ENCODE results near the gene ANGPTL2.
"Not testable (repeated sequence)": the region's sequence is repeated elsewhere in the genome, so short reads cannot be mapped to it uniquely, and the experiment has no call there.

ANGPTL2 gene

DNA sequence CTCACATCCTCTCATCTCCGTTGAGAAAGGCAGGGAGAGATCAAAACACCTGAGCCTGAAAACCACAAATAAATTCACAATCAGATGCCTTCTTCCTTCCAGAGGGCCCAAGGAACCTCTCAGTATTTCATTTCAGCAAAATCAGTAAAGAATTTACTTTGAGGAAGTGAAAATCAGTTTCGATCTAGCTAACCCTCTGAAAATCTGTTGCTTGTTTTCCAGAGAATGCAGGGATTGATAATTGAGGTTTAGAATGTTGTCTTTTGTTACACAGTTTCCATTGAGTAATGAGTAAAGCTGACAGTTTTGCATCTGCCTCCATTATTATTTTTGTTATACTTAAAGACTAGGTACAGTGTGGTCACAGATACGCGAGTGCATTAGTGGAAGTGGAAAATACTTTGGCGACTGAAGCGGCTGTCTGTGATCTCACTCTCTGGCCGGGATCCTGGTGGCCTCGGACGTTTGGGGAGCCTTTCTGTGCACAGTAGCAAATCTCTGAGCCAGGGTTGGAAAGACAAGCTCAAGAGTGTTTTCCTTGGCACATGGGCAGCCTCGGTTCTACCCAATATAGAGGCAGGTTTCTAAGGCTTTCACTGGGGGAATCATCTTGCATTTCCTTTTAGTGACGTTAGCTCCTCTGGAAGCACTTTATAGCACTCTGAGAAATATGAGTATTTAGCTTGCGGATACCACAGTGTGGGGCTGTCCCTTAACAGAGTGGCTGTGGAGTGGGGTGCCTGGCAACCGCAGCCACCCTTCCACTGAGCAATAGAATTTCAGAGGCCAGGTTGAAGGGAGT lies 32.2 kb upstream of the ANGPTL2 start:
- DNase-seq = no peak

GRCh38 chr9:127154003-127154389 lies 31.6 kb upstream of the ANGPTL2 start:
- no peak for DNase-seq

DNA sequence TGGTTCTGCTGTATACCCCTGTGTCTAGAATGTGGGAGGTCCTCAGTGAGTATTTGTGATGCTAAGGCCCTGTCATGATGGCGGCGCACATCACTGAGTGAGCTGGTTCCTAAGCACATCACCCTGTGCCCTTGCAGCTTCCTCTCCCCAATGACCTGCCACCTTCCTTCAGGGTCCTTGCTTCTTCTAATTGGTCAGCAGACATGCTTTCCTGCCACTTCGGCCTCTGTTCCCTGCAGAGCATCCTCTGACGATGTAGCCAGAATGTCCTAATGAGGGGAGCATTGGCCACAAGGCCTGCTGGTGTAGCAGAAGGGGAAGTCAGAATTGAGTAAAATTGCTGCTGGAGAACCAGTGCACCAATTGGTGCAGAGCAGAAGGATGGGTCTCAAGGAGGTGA lies 31.1 kb upstream of the ANGPTL2 start:
- no peak for DNase-seq

DNA sequence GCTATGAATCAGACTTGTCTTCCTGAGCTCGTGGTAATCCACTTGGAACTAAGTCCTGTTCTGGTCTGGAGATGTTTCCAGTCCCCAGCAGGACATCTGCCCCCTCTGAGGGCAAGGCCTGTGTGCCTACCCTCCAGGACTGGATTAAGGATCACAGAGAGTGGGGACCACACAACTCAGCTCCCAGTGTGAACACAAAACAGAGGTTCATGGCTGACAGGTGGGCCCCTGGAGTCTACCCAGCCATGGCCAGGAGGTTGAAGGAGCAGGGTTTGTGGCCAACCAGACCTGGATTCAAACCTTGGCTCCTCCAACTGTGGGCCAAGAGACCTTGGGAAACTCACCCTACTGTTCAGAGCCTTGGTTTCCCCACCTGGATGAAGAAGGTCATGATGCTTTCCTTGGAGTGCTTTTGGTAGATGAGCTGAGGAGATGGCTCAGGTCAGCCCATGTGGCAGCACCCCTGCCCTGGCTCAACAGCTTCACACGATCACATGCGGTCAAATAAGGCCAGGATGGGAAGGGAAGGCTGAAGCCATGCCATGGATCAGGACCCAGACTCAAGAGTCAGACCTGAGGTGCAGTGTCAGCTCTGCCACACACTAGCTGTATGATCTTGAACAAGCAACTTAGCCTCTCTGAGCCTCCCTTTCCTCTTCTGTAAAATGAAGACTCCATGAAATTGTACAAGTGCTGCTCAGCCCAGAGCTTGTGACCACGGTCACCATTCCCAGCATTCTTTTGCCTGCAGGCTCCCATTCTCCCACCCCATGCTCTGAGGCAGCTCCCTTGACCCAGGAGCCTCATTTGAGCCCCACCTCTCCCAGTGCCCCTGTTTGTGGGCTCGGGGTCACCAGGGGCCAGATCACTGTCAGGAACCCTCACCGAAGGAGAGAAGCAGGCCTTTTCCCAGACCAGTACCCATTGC lies 27.3 kb upstream of the ANGPTL2 start:
- no peak for DNase-seq

- DNase-seq = no peak
These were observed 26.6 kb upstream of the ANGPTL2 start for GRCh38 chr9:127149010-127149409.

DNA sequence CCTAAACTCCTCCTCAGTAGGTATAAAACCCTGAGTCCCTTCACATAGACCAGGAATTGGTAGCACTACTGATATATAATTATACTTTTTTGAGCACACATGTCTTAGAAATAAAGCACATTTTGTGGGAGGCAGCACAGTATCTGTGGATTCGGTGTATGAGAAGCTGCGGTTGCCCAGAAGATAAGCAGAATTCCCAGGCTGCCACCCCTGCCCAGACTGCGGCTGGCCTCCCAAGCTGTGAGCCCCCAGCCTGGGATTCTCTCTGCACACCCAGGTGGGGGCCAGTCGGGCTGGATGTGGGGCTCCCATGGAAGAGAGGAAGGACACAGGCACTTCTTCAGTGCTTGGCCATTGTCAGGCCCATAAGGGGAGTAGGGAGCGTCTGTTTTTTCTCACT lies 25.6 kb upstream of the ANGPTL2 start:
- no peak for DNase-seq

DNA sequence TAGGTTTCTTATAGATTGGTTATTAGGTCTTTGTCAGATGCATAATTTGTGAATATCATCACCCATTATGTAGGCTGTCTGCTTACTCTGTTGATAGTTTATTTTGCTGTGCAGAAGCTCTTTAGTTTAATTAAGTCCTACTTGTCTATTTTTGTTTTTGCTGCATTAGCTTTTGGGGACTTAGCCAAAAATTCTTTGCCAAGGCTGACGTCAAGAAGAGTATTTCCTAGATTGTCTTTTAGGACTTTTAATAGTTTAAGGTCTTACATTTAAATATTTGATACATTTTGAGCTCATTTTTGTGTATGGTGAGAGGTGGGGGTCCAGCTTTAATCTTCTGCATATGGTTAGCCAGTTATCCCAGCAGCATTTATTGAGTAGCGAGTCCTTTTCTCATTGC lies 24.8 kb upstream of the ANGPTL2 start:
- no peak for DNase-seq

- not testable (repeated sequence) for DNase-seq
These were observed 24.4 kb upstream of the ANGPTL2 start for GRCh38 chr9:127146841-127147240.

- no peak for DNase-seq
These were observed 22.4 kb upstream of the ANGPTL2 start for GRCh38 chr9:127144670-127145445.

- DNase-seq = no peak
These were observed 21.6 kb upstream of the ANGPTL2 start for GRCh38 chr9:127143920-127144465.

DNA sequence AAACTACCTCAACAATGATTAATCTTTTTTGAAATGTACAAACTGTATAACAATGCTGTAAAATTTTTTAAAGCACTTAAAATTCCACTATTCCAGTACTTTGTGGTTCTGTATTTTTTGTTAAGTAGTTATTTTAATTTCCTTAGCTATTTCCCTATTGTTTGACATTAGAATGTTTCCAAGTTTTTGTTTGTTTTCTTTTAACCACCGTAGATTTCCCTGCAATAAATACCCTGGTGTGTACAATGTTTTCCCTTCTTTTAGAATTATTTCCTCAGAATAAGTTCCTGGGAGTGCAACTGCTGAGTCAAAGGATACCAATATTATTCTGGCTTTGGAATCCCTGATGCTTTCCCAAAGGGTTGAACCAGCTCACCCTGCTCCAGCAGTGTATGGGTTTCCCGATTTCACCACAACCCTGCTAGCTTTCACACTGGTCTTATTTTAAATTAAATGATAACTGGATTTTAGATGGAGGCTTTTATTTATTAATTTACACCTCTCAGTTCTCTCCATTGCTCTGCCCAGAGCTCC lies 20.6 kb upstream of the ANGPTL2 start:
- DNase-seq = no peak

DNA sequence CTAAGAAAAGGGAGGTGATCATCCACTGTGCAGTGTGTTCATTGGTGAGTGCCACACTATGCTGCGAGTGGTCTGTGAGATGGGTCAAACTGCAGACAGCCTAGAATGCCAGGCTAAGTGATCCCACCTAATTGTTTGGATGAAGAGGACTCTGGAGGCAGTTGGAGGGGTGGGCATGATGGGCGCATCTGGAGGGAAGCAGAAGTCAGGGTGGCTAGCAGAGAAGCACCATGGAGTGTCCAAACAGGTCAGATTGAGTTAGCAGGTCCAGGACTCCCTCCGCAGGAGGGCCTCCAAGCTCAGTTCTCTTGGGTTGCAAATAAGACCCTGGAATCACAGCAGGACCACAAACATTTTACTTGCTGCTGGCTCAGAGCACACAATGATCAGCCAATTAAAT lies 19.9 kb upstream of the ANGPTL2 start:
- DNase-seq = no peak

DNA sequence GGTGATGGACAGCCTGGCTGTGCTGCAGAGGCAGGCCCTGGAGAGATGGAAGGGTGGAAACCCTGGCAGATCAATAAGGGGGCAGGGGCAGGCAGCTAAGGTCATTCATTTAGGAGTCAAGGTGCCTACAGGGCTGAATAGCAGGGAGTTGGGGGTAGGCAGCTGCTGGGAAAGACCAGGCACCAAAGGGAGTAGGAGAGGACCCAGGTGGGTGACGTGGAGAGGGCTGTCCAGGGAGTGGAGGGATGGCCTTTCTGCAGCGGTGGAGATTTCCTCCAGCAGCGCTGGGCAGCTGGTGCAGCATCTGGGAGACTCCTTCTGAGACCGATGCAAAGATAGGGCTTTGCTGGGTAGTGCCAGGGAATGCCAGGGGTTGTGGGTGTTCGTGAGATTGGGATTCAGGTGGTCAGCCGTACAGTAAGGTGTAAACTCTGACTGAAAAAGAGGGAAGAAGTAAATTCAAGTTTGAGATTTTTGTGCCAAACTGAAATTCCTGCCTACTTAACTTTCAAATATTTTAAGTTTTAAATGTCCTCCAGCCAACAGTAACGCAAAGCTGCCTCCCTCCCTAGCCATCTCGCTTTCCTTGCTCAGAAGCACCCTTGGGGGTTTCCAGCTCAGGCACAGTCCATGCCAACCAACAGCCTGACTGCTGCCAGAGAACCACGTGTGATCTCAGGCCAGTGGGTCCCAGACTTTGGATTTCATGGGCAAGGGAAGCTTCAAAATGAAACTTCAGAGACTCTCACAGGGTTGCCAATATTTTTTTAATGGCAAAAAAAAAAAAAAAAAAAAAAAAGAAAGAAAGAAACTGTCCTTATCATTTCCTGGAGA lies 18.6 kb upstream of the ANGPTL2 start:
- no peak for DNase-seq

DNA sequence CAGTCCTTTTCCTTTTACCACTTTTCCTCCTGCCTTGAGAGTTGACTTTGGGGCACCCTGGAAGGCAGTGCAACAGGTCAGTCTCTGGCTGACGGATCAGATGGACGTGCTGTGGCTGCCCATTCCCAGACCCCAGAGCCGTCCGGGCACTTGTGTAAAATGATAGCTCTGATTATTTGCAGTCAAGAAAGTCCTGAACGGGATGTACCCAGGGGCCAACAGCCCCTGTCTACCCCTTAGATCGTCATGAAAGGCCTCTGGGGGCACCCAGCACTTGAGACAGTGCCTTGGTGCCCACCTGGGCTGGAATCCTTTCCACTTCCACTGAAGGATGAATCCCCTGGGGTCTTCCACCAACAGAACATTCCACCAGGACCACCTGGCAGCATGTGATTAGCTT lies 17.7 kb upstream of the ANGPTL2 start:
- no peak for DNase-seq

DNA sequence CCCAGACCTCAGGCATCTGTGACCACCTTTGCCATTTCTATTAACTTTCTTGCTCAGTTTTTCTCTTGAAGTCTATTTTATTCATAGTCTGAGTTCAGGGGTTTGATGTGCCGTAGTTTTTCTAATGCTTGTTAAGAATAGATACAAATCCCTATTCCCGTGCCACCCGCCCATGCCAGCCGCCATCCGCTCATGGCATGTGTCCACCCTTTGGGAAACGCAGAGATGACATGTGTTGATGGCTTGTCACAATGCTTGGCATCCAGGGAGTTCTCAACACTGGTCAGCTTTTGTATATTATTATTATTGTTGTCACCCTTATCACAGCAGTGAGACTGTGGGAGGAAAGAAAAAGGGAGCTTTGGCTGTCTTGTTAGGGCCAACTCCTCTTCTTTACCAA lies 17.3 kb upstream of the ANGPTL2 start:
- no peak for DNase-seq

DNA sequence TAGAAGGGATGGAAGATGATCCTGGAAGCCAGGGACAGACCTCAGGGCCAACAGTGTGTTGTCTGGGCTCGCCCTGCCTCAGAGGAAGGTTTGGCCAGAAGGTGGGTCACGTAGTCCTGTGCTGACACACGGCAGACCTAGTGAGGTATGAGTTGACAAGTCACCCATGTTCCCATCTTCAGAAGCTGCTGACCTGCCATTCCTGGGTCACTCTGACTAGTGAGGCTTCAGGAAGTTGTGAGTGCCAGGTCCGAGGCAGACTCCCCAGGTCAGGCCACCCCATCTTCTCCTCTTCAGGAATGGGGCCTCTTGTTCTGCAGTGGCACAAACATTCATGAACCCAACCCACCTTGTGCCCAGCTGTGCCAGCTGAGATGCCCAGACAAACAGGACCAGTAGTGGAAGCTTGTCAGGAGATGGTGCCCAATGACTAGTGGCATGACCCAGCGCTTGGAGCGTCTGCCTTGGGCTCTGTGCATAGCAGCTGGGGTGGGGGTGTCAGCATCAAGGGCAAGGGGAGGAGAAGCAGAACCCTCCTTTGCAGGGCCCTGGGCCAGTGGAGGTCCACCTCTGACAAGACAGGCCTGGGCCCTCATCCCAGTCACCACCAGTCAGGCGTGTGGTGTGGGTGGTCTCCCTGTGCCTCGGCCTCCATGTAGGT lies 16.8 kb upstream of the ANGPTL2 start:
- no peak for DNase-seq

DNA sequence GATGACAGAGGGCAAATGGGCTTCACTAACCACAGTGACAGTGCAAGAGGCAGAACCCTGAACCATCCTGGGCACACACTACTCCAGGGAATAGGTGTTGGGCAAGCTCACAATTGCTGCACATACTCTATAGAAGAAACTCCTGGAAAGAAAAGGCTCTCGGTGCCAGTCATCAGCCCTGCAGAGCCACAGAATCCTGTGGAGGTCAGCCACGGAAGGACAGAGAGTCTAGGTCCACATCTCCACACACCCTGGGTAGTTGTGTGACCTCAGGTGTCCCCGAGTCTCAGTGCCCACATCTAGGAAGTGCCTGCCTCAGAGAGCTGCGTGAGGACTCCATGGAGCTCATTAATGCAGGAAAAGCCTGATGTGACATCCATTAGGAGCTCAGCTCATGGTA lies 16.0 kb upstream of the ANGPTL2 start:
- DNase-seq = no peak

DNA sequence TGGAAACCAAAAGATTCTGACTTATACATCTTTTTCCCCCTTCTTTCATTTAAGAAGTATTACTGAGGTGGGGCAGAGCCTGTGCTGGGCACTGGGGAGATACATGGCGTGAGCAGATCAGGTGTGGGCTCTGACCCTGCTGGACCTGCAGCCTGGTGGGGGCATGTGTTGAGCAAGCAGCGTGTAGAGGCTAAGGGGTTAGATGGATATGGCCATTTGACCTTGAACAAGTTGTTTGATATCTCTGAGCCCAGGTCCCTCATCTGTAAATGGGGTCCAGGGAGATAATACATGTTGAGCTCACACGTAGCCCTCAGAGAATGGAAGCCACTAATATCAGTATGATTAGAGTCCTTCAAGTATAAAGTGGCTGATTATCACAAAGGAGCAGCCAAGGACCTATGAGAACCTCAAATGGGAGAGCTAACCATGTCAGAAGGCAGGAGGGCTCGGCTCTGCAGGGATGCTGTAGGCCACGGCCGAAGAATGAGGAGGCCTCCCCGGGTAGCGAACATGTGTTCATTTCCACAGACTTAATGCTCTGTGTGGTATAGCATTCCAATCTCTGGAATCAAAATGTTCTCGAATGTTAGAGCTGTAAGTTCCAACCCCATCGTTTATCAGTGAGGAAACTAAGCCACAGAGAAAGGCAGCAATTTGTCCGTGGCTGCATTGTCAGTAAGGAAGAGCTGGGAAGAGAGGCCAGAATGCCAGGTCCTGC lies 15.4 kb upstream of the ANGPTL2 start:
- no peak for DNase-seq

- no peak for DNase-seq
These were observed 14.6 kb upstream of the ANGPTL2 start for GRCh38 chr9:127136880-127137639.
